Lower leg skin (tissue), 4 donors: ENCODE measurements around the gene BHLHE40. TPM values are rescaled to one million over a fixed set of nuclear protein-coding genes. Genes with fewer than 3 reads are reported as not detected.

Experiments
- DNase-seq, 2 donors: peaks; one replicate each; pipeline ENCODE4 v3.0.0-alpha.2; 2019; ENCODE audit warnings: low spot score in 2 of 2
- H3K4me3 ChIP-seq: fragments of 200-600 bp; sonication (generic); 2 replicates; pipeline ENCODE4 v1.5.1; 2017; ENCODE audit warnings: mild to moderate bottlenecking, low read depth; ENCODE audit not compliant: poor library complexity, severe bottlenecking
- POLR2A ChIP-seq, 2 donors: fragments of 450-650 bp; IDR thresholded peaks; one replicate each; pipeline ENCODE4 v1.6.1; 2016 to 2017; ENCODE audit warnings: antibody characterized with exemption in 2 of 2, mild to moderate bottlenecking in 1 of 2, moderate library complexity in 1 of 2
- WGBS, 2 donors: methylation state at CpG; one replicate each; pipeline ENCODE4 v1.1.5; 2018; 5-methylcytosine and 5-hydroxymethylcytosine counted together
- intact Hi-C: fragments of 100-400 bp; cut with DNase I; formaldehyde crosslinking; loops from one replicate; pipeline ENCODE4 v1.15.0; 2023; ENCODE audit warnings: low total_unique reads
- total RNA-seq, 4 donors: library from RNA; depleted of rRNA; stranded (reverse); fragments of >200 nt; gene quantifications; one replicate each; pipeline ENCODE4 v1.1.0, GENCODE V29; 2016
- TF ChIP-seq, protein P1 (sequence below), 3 donors: fragments of 450-650 bp; IDR thresholded peaks; one replicate each; pipeline ENCODE4 v1.5.1; 2016; ENCODE audit warnings: antibody characterized with exemption in 3 of 3, mild to moderate bottlenecking in 3 of 3, moderate library complexity in 2 of 3

BHLHE40 gene
- total RNA-seq, 4 donors from 2014 or later = 69.9 to 178 (median 143) TPM

DNA sequence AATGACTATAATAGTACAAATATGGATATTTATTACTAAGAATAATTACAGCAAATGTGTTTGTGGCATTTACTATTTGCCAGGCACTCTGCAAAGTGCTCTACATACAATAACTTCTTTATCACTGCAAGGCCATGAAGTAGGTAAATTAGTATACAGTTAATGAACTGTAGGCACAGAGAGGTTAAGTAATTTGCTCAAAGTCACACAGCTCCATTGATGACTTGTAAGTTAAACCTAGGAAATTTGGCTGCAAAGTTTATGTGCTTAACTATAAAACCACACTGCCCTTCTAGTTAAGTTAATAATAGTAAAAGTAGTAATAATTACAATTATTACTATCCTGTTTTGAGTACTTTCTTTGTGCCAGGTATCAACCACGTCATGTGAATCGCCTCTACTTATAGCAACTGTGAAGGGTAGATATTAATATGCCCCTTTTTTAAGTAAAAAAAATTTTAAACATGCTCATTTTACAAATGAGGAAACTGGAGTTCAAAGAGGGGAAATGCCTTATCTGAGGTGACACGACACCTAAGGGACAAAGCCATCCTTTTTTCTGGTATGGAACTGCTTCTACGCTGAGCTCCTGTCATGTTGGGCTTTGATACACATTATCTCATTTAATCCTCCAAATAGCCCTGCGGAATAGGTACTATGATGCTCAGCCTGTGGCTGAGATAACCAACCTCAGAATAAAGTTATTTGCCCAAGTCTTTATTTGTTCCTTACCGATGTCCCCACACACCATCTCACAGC, 8.5 kb downstream of the BHLHE40 start:
- intact Hi-C loops = no loop called here
- WGBS, 2 donors = 83 to 92% methylated on average over 6 of the region's 6 CpGs
- TF ChIP-seq, protein P1, sequence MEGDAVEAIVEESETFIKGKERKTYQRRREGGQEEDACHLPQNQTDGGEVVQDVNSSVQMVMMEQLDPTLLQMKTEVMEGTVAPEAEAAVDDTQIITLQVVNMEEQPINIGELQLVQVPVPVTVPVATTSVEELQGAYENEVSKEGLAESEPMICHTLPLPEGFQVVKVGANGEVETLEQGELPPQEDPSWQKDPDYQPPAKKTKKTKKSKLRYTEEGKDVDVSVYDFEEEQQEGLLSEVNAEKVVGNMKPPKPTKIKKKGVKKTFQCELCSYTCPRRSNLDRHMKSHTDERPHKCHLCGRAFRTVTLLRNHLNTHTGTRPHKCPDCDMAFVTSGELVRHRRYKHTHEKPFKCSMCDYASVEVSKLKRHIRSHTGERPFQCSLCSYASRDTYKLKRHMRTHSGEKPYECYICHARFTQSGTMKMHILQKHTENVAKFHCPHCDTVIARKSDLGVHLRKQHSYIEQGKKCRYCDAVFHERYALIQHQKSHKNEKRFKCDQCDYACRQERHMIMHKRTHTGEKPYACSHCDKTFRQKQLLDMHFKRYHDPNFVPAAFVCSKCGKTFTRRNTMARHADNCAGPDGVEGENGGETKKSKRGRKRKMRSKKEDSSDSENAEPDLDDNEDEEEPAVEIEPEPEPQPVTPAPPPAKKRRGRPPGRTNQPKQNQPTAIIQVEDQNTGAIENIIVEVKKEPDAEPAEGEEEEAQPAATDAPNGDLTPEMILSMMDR (IDR thresholded peaks at IDR 0.05) = no peak
- TF ChIP-seq POLR2A (IDR thresholded peaks at IDR 0.05) = no peak
- no peak overlapping the region for H3K4me3 ChIP-seq
- no peak for DNase-seq

DNA sequence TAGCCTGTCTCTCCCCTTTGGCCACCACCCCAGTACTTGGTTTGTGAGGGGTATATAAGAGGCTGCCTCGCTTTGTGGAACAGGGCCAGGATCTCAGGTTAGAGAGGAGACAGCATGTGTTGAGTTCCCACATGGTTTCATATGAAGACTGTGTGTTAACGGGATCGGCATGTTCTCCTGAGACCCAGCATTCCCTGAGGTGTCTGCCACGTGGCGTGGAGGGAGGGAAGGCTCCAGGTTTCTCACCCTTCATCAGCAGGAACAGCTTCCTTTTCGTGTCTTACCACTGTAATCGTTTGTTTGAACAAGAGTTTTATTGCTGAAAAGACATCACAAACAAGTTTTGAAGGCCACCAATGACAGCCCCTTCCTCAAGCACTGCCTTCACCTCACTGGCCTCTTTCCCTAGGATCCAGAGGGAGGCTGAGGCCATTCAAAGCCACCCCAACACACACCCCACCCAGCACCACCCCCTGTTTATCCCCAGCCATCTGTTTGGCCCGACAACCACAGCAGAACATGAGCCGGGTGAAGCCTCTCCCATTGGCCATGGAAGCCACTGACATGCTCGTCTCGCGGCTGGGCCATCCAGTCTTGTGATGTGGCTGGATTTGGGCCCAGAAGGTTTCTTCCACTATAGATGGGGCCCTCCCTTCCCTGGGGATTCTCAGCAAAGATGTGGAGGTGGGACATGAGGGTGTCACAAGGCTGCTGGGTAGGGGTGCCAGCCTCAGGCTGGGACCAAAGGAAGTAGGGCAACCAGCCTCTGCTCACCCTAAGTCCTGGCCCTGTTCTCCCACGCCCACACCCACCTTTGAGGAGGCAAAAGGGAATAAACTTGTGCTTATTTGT, 10.0 kb downstream of the BHLHE40 start:
- peak; percentile 81 to 92 for DNase-seq
- H3K4me3 ChIP-seq = no peak overlapping the region
- intact Hi-C loops = no loop called here
- TF ChIP-seq, protein P1 (IDR thresholded peaks at IDR 0.05) = no peak
- TF ChIP-seq POLR2A (IDR thresholded peaks at IDR 0.05) = no peak
- WGBS, 2 donors = 34 to 45% methylated on average over 13 of the region's 13 CpGs

DNA sequence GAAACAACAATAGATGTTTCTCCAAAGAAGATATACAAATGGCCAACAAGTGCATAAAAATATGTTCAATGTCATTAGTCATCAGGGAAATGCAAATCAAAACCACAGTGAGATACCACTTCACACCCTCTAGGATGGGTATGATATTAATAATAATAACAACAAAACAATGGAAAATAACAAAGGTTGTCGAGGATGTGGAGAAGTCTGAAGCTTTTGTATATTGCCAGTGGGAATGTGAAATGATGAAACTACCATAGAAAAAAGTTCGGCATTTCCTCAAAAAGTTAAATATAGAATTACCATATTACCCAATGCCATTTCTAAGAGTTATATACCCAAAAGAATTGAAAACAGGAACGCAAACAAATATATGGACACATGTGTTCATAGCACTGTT, 10.8 kb downstream of the BHLHE40 start:
- WGBS, 2 donors = 58 to 60% methylated on average over 3 of the region's 3 CpGs
- intact Hi-C loops = no loop called here
- TF ChIP-seq, protein P1 (IDR thresholded peaks at IDR 0.05) = no peak
- no peak for TF ChIP-seq POLR2A (IDR thresholded peaks at IDR 0.05)
- DNase-seq = no peak
- no peak overlapping the region for H3K4me3 ChIP-seq

DNA sequence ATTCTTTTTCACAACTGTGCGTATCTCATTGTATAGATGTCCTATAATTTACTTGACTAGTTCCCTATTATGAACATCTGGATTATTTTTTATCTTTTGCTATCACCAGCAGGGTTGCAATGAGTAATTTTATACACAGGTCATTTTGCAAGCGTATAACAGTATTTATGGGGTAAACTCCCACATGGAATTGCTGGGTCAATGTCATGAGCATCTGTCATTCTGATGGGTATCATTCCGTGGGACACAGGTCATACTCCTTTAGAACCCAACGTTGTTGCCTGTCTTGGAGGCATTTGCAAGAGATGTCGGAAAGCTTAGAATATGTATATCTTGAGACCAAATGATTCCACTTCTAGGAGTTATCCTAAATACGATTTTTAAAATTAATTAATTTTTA, 12.9 kb downstream of the BHLHE40 start:
- no peak overlapping the region for H3K4me3 ChIP-seq
- intact Hi-C loops = no loop called here
- WGBS, 2 donors = 90 to 94% methylated on average over 6 of the region's 6 CpGs
- no peak for TF ChIP-seq POLR2A (IDR thresholded peaks at IDR 0.05)
- TF ChIP-seq, protein P1 (IDR thresholded peaks at IDR 0.05) = no peak
- no peak for DNase-seq

DNA sequence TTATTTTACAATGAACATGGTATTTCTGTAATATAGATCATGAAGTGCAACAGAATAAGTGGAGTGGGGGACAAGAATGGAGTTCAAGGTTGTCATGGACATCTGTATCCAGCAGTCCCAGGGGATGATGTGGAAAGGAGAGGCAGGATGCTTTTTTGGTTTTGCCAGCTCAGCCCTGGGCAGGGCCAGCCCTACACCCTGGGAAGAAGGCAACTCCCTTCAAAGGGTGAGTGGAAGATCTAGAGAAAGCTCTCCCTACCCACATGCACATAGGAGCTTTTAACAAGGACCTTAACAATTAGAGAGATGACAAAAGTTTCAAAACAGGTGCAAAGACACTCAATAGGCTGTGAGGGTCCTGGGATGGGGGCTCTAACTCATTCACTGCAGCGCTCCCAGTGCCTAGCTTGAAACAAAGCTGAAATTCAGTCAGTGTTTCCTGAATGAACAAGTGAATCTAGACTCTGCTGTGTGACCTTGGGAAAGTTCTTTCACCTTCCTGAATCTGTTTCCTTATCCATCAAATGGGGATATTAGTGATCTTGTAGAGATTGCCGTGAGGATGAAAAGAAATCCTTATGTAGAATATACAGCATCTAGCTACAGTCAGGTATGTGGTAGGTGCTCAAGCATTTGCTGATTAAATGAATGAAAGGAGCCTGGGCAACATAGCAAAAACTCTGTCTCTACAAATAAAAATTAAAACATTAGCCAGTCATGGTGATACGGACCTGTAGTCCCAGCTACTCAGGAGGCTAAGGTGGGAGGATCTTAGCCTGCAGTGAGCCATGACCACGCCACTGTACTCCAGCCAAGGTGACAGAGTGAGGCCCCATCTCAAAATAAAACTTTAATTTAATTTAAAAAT, 14.3 kb downstream of the BHLHE40 start:
- TF ChIP-seq, protein P1 (IDR thresholded peaks at IDR 0.05) = no peak
- no peak for TF ChIP-seq POLR2A (IDR thresholded peaks at IDR 0.05)
- no peak overlapping the region for H3K4me3 ChIP-seq
- peak in 1 of 2 donors; percentile 12 for DNase-seq
- 88 to 89% methylated on average over 4 of the region's 4 CpGs for WGBS, 2 donors
- intact Hi-C loops = no loop called here
